Ammon's horn (tissue), 1 donor: ENCODE measurements around the gene GPR132.
A peak's percentile ranks its signal among the peaks of the same experiment; 100 is the strongest.

ENCODE experiments used
- DNase-seq: peaks from one replicate; pipeline ENCODE4 v3.0.0-alpha.2; 2016; ENCODE audit warnings: low spot score

GPR132 gene

GRCh38 chr14:105020815-105021655, 44.2 kb downstream of the GPR132 start, which contains the start of gene CDCA4:
CDCA4 (minus strand) TSS chr14:105021083; CDS start chr14:105011929, 9,154 bp downstream.
- peak; percentile 97 for DNase-seq

GRCh38 chr14:105019861-105020814, 45.1 kb downstream of the GPR132 start:
- DNase-seq: no peak

- DNase-seq: no peak
These were observed 46.8 kb downstream of the GPR132 start for GRCh38 chr14:105018414-105018813.

- DNase-seq: no peak
These were observed 49.3 kb downstream of the GPR132 start for GRCh38 chr14:105015905-105016304.

- no peak for DNase-seq
These were observed 50.0 kb downstream of the GPR132 start for GRCh38 chr14:105015242-105015641.

- no peak for DNase-seq
These were observed 50.6 kb downstream of the GPR132 start for GRCh38 chr14:105014631-105015030.

- DNase-seq: no peak
These were observed 51.2 kb downstream of the GPR132 start for GRCh38 chr14:105014032-105014431.

GRCh38 chr14:105013150-105013785, 52.0 kb downstream of the GPR132 start:
- DNase-seq: peak; percentile 30

GRCh38 chr14:105012171-105012985, 52.9 kb downstream of the GPR132 start:
- no peak for DNase-seq

- no peak for DNase-seq
These were observed 53.8 kb downstream of the GPR132 start for GRCh38 chr14:105011312-105011990.

- no peak for DNase-seq
These were observed 54.3 kb downstream of the GPR132 start for GRCh38 chr14:105010891-105011291.

- no peak for DNase-seq
These were observed 55.1 kb downstream of the GPR132 start for GRCh38 chr14:105010106-105010505.

- DNase-seq: no peak
These were observed 57.5 kb downstream of the GPR132 start for GRCh38 chr14:105007593-105008264.

- DNase-seq: no peak
These were observed 58.2 kb downstream of the GPR132 start for GRCh38 chr14:105006831-105007592.

- DNase-seq: no peak
These were observed 59.0 kb downstream of the GPR132 start for GRCh38 chr14:105005929-105006830.

- DNase-seq: no peak
These were observed 59.8 kb downstream of the GPR132 start for GRCh38 chr14:105005329-105005928.
